Measurements from ENCODE around the gene TXN2.
A peak's percentile ranks its signal among the peaks of the same experiment; 100 is the strongest.
"Not testable (repeated sequence)": the region's sequence is repeated elsewhere in the genome, so short reads cannot be mapped to it uniquely, and the experiment has no call there.

Gene TXN2, protein sequence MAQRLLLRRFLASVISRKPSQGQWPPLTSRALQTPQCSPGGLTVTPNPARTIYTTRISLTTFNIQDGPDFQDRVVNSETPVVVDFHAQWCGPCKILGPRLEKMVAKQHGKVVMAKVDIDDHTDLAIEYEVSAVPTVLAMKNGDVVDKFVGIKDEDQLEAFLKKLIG

DNA sequence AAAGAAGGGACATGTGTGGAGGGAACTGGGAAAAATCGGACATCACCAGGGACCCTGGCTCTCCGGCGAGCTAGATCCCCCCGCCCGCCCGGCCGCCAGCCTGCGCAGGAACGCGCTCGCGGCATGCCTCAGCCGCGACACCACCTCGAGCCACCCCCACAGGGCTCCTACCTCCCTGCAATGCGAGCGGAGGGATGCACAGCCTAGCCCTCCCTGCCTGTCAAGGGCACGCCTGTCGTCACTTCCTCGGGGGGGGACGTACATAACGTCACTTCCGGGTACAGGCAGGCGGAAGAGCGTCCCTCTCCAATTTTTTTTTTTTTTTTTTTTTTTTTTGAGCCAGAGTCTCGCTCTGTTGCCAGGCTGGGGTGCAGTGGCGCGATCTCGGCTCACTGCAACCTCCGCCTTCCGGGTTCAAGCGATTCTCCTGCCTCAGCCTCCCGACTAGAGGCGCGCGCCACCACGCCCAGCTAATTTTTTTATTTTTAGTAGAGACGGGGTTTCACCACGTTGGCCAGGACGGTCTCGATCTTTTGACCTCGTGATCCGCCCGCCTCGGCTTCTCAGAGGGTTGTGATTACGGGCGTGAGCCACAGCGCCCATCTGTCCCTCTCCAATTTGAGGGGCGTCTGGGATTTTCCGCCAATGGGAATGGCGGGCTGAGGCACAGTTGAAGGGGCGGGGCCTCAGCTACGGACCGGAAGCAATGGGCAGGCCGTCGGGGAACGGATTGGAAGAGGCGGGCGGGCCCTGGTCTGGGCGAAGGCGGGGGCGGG, at the start of gene TXN2:
Gene TXN2, minus strand, starts transcription at position 248 of the 776 bp plus-strand sequence. CDS start 803 bp downstream, outside the sequence.
- peak; percentile 96 for DNase-seq (ENCODE audit: low spot score)

DNA sequence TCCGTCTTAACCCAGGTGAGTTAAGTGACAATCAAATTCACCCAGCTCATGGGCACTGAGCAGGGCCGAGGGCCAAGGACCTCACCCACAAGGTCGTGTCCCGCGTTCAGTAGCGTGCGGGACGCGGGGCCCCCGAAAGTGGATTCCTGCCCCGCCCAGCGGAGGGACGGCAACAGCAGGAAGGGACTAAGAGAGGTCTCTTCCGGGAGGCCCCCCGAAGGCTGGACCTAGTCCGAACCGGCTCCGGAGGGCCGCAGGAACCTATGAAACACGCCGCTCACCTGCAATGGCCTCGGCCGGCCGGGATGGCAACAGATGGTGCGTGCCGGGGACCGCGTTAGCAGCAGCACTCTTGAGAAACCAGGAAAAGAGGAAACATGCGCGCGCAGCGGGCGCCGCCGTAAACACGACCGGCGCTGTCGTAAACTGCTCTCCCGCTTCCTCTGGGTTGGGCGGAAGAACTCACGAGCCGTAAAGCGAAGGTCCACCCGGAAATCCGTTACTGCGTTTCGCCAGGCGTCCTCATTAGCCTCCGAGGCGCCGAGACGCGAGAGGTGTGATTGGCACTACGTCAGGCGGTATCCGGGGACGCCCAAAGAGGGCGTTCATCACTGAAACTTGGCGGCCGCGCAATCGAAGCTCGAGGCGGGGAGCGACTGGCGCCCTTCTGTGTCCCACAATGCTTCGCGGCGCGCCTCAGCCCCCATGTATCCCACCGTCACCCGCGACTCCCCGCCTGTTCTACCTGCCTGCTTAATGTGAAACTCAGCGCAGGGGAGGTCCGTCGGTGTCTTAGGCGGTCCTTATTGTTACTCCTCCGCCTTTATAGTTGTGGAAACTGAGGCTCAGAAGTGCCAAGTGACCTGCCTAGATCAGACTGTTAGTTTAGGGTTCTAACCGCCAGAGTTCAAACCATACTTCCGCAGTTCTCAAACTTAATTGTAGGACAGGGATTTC, 47.6 kb upstream of the TXN2 start, which contains the start of gene EIF3D:
Gene EIF3D, minus strand, starts transcription at position 372 of the 957 bp plus-strand sequence. CDS start 3,045 bp downstream, outside the sequence.
- DNase-seq (ENCODE audit: low spot score) = peak; percentile 100

DNA sequence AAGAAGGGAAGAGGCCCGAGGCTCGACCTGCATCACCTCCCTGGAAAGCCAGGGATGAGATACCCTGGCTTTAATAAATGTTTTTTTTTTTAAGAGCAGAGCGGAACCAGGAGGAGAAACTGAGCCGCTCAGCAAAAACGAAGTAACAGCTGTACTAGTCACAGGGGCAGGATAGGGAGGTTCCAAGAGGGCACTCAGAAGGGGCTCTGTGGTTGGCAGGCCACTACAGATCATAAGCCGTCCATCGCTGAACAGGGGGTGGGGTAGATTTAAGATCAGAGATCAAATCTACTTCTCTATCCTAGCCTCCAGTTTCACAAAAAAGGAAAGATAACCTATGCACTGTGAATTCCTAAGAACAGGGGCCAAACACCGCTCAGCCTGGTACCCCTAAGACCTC, 46.9 kb upstream of the TXN2 start:
- peak; percentile 24 for DNase-seq (ENCODE audit: low spot score)

DNA sequence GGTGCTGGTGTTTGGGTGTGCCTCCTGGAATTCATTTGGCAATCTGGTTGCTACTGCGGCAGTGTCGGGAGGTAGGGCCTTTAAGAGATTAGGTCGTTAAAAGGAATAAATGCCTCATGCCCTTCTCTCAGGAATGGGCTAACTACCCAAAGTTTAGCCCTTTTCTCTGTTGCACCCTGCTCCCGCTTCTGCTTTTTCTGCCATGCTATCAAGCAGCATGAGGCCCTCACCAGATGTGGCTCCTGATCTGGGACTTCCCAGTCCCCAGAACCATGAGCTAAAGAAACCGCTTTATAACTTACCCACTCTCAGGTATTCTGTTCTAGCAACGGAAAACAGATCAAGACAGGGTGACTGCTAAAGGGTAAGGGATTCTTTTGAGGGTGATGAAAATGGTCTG, 41.2 kb upstream of the TXN2 start:
- DNase-seq (ENCODE audit: low spot score) = no peak

DNA sequence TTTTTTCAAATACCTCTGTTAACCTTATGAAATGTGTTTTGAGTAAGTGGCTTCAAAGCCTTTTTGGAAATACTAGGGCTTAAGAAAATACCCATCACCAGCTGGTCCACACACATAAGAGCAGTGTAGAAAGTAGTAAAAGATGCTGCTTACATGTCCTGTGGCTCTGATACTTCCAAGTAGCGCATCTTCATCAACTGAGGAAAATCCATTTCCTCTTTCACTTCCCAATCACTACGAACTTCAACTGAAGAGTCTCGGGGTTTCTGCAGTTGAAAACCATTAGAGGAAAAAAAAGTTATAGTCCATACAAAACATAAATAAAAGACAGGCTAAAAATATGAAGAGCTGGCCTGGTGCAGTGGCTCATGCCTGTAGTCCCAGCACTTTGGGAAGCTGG, 39.0 kb upstream of the TXN2 start:
- DNase-seq (ENCODE audit: low spot score) = no peak

DNA sequence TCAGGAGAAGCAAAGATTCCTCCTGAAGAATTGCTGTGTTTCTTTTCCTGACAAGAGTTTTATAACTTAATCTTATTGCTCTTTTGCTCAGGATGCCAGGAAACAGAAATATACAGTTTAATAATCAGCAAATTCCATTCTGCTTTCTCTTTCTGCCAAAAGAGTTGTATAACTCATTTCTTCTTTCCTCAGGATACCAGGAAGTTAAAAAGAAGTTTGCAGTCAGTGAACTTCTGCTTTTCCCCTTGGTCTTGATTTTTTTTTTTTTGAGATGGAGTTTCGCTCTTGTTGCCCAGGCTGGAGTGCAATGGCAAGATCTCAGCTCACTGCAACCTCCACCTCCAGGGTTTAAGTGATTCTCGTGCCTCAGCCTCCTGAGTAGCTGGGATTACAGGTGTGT, 38.5 kb upstream of the TXN2 start:
- not testable (repeated sequence) for DNase-seq (ENCODE audit: low spot score)

DNA sequence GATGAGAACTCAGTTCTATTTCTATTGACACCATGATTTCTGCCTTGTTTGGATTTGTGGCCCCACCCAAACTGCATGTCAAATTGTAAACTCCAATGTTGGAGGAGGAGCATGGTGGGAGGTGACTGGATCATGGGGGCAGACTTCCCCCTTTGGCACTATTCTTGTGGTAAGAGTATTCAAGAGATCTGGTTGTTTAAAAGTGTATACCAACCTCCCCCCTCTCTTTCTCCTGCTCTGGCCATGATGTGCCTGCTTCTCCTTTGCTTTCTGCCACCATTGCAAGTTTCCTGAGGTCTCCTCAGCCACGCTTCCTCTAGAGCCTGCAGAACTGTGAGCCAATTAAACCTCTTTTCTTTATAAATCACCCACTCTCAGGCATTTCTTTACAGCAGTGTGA, 33.3 kb upstream of the TXN2 start:
- DNase-seq (ENCODE audit: low spot score) = no peak

DNA sequence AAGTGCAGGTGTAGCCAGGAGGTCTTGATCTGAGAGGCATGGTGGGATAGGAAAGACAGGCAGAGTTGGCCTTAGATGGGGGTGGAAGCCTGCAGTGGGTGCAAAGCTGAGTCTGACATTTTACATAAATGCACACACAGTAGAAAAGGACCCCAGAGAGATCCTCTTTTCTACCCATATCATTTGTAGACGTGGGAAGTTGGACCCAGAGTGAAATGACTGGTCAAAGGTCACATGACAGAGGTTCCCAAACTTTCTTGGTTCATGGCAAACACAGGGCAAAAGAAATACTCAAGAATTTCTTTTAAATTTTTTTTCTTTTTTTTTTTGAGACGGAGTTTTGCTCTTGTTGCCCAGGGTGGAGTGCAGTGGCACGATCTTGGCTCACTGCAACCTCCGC, 31.6 kb upstream of the TXN2 start:
- no peak for DNase-seq (ENCODE audit: low spot score)

DNA sequence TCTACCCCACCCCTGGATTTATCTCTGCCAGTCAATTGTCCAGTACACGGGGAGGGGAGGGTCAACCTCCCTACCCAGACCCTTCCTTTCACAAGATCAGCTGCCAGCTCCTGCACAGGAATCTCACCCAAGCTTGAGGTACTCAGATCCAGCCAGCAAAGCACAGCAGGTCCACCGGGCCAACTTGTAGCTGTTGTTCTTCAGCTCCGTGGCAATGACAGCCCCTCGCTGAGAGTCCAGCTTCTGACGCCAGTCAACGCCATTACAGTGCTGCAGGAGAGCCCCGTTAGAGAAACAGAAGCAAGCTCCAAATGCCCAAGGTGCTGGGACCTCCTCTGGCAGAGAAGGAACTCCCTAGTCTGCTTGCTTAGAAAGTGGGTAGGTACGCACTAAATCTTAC, 30.9 kb upstream of the TXN2 start:
- DNase-seq (ENCODE audit: low spot score) = no peak

DNA sequence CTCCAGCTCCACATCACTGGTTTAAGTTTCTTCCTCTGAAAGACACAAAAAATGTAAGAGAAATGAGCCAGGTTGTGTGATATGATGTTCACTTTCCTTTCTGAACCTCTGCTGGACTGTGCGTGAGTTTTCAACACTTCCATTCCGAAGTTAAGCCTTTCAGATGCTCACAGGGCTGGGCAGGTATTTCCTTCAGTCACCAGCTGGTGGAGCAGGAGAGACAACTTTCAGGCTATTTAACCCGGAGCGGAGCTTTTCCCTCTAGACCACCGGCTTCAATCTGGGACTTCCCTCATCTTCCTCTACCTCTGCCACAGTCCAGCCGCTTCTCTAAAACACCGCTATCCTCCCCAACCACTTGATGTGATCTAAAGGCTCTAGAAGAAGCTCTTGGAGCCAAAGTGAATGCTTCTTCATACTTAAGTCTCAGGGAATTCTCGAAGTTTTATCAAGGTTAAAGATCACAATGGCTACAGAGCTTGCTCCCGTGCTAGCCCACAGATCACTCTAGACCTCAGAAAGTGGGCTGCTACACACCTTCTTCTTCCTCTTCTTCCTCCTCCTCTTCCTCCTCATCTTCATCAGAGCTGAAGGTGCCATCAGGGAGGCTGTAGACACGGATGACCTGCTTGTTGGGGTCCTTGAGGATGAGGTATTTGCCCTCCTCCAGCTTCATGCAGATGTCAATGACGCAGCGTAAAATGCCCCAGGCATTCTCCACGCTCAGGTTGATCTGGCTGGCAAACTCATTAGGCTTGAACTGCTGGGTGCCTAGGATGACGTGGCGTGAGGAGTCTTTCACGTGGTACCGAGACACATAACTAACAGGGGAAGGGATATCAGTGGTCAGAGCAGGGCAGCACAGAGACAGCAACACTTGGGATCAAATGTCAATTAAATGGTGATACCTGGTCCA, 29.8 kb upstream of the TXN2 start:
- DNase-seq (ENCODE audit: low spot score) = peak; percentile 55

DNA sequence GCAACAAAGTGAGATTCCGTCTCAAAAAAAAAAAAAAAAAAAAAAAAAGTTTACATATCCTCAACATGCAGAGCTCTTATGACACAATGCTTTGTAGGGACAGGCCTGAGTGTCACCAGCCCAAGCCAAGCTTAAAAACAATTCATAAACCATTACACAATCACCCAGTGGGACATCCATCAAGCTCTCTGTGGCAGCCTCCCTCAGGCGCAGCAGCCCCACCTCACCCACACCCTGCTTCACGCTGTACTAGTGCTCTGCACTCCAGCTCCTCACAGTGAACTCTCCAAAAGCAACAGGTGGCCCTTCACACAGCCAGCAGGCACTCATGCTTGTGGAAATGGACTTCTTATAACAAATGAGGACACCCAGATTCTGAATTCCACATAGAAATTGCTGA, 28.9 kb upstream of the TXN2 start:
- no peak for DNase-seq (ENCODE audit: low spot score)

DNA sequence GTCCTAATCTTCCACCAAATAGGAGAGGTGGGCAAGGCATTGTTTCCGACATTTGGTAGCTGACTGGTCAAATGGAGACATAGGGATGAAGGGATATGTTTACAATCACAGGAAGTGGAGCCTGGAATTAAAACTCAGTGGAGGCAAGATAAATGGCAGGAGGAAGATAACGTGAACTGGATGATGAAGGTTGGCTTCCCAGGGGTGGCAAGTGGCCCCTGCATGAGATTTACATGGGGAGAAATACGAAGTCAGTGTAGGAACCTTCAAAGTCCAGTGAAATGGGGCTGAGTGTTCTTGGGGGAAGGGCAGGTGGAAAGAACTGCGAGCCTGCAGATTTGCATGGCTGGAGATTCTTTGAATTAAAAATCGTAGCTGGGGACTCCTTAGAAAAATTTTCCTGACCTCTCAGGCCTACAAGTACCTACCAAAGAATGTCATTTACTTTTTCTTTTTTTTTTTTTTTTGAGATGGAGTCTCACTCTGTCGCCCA, 26.1 kb upstream of the TXN2 start:
- no peak for DNase-seq (ENCODE audit: low spot score)

DNA sequence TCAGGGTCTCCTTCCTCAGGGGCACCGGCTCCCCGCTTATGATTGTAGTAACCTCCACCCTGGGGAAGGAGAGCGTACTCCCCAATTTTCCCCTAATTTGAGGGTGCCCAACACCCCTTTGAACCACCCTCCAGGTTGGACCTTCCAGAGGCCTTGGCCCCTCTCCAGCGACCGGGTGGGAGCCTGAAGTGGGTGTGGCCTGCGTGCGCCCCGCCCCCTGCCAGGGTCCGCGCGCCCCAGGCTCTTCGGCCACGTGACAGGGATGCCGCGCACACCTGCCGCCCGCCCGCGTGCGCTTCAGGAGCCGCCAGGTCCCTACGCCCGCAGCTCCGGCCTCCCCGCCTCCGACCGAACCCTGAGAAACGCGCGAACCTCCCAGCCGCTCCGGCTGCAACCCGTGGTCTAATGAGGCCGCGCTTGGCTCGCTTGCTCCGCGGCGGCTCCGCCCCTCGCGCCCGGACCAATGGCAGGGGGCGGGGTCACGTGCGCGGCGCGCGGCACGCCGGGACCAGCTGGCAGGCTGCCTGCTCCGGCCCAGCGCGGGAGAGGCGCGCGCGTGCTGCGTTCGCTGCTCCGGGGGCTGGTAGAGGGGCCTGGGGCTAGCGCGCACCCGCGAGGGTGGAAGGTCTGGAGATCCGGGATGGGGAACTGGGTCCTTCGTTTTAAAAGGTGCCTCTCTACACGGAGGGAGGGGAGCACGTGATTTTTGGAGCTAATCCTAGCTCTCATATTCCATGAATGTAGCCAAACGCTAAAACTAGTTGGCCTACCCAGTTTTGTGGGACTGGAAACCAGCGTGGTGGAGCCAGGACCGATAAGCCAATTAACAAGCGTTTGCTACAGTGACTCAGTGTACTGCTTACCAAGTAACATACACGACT, 25.4 kb upstream of the TXN2 start, which contains the start of gene FOXRED2:
Gene FOXRED2, minus strand, starts transcription at position 404 of the 881 bp plus-strand sequence. CDS start 618 bp downstream, outside the sequence.
- DNase-seq (ENCODE audit: low spot score) = peak; percentile 78

DNA sequence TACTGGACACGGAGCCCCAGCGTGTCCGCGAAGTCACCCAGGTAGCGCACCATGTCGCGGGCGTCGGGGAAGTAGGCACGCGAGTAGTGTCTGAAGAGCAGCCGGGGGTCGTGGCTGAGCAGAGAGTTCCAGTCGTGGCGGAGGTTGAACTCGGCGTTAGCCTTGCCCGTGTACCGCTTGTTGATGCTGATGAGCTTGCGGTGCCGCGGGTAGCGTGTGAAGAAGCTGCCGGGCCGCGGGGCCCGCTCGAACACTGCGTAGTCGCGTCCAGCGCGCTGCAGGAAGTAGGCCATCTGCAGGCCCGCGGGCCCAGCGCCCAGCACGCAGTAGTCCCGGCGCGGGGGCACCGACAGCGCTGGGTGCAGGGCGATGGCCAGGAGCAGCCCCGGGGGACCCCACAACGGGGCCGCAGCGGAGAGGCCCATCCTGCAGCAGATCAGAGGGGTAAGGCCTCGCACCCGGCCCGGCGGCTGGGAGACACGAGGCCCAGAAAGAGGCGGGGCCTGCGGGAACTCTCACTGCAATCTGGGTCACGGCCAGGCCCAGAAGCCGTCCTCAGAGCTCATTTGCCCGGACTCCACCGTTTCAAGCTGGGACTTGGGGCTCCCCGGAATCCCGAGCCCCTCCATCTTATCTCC, 24.7 kb upstream of the TXN2 start:
- DNase-seq (ENCODE audit: low spot score) = no peak

DNA sequence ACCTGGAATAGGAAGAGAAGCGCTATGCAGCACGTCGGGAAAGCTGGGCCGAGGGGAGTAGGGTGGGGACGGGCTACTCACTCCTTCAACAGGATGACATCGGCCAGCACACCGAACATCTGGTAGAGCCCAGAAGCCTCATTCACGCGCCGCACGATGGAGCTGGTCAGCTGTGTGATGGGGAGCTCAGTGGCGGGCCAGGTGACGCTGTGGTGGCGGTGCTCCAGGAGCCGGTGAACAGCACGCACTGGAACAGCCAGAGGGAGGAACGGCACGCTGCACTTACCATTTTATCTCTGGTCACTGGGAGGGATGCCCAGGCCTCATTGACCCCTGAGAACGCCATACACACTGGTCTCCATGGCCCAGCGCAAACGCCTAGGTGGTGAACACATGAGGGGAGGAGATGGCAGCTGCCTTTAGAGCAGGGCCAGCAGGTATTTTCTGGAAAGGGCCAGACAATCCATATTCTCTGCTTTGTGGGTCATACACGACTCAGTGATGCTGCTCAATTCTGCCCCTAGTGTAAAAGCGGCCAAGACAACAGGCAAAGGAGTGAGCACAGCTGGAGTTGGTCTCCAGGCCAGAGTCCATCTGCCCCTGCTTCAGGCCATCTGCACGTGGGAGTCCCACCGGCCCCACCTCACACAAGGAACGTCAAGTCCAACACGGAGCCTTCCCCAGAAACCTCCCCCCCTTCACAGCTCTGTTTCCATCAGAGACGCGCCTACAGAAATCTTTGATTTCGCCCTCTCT, 16.6 kb upstream of the TXN2 start:
- DNase-seq (ENCODE audit: low spot score) = no peak

DNA sequence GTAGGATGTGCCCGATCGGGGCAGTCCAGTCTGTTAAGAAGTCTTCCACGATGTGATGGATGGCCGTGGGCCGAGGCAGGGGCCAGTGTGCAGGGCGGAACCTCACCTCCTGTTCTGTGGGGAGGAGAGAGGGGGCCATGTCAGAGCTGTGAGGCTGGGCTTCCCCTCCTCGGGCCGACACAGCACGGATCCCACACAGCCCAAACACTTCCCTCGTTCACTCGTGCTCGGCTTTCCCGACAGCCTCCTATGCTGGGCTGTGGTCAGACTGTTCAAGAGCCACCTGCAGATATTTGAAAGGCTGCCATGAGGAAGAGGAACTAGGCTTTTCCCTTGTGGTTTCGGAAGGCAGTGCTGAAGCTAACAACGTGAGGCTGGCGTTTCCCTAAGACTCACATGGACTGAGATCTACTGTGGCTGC, 12.3 kb upstream of the TXN2 start:
- DNase-seq (ENCODE audit: low spot score) = peak; percentile 9

DNA sequence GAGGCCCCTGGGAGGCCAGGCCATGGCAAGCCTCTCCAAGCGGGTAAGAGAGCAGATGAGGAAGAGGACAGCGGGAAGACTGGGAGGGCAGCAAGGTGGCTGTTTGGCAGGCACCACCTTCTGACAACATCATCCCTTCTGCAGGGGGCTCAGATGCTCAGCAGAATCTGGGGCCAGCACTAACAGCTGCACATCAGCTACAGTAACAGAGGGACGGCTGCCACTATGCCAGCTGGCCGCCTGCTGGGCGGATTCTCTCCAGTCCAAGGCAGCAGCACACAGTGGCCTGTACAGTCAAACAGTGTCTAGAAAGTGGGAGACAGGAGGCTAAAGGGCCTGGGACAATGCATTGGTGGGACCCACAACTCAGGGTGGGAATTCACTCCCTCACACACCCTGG, 10.7 kb upstream of the TXN2 start:
- DNase-seq (ENCODE audit: low spot score) = no peak

DNA sequence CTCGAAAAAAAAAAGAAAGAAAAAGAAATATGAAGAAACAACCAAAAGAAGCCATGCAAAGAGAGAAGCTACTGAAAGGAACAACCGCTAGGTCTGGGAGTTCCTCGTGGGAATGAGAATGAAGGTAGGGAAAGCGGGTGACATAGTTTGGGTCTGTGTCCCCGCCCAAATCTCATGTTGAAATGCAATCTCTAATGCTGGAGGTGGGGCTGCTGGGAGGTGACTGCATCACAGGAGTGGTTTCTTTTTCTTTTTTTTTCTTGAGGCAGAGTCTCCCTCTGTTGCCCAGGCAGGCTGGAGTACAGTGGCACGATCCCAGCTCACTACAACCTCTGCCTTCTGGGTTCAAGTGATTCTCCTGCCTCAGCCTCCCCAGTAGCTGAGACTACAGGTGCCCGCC, 9.7 kb upstream of the TXN2 start:
- DNase-seq (ENCODE audit: low spot score) = no peak
